MG63 (cell line): ENCODE measurements around the gene ZDHHC11B. TPM values are rescaled to one million over a fixed set of nuclear protein-coding genes. Genes with fewer than 3 reads are reported as not detected.
"Not testable (repeated sequence)": the region's sequence is repeated elsewhere in the genome, so short reads cannot be mapped to it uniquely, and the experiment has no call there.

Experiments used
- DNase-seq: peaks from one replicate; pipeline ENCODE4 v3.0.0-alpha.2; 2020
- H3K27me3 ChIP-seq: fragments of 250-450 bp; sonication (Bioruptor Pico); 2 replicates; pipeline ENCODE4 v1.5.1; 2020; ENCODE audit warnings: mild to moderate bottlenecking, moderate library complexity
- H3K36me3 ChIP-seq: fragments of 250-450 bp; sonication (Bioruptor Pico); 2 replicates; pipeline ENCODE4 v1.5.1; 2020; ENCODE audit warnings: mild to moderate bottlenecking, moderate library complexity
- H3K4me3 ChIP-seq: fragments of 250-450 bp; sonication (Bioruptor Pico); 2 replicates; pipeline ENCODE4 v1.5.1; 2020; ENCODE audit warnings: mild to moderate bottlenecking, moderate library complexity
- H3K9me3 ChIP-seq: fragments of 250-450 bp; sonication (Bioruptor Pico); 2 replicates; pipeline ENCODE4 v1.5.1; 2020; ENCODE audit warnings: mild to moderate bottlenecking, moderate library complexity
- total RNA-seq: library from RNA; depleted of rRNA; stranded (reverse); fragments of >200 nt; shearing (Covaris generic); gene quantifications from 2 replicates; pipeline ENCODE4 v1.2.3, GENCODE V29; 2014; ENCODE audit warnings: low replicate concordance

The ZDHHC11B gene
- total RNA-seq, 1 experiment from 2014 or later = not detected

DNA sequence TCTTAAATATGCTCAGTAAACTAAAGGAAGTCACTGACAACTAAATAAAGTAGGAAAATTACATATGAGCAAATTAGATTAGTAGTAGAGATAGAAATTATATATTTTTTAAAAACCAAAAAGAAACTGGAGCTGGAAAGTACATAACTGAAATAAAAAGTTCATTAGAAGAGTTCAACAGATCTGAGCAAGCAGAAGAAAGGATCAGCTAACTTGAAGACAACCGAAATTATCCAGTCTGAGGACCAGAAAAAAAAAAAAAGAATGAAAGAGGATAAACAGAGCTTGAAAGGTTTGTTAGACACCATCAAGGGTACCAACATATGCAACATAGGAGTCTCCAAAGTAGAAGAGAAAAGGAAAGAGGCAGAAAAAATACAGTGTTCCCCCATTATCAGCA lies 65.2 kb downstream of the ZDHHC11B start:
- DNase-seq, H3K4me3 ChIP-seq, H3K36me3 ChIP-seq: not testable (repeated sequence)
- H3K27me3 ChIP-seq = peaks cover 33% of the 10 kb centered on the region
- peaks cover 18% of the 10 kb centered on the region for H3K9me3 ChIP-seq

DNA sequence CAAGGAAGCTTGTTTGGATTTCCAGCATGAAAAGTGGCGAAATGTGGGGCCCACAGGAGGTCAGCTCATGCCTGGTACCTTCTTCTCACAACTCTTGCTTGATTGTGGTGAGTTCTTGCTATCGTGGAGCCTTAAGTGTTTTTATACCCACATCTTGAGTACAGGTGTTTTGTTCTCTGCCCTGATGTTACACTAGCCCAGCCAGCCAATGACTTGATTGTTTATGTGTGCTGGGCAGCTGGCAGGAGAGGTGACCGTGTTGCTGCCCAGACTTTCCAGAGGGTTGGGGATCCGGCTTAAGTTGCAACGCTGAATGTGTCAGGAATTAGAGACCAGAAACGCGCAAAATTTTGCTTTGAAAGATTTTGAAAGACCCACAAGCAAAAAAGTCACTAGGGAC lies 67.4 kb downstream of the ZDHHC11B start:
- Histone ChIP-seq H3K4me3 (no peak overlapping the region), H3K9me3 (peaks cover 18% of the 10 kb centered on the region), H3K27me3 (peaks cover 33% of the 10 kb centered on the region), H3K36me3 (no peaks in the 10 kb centered on the region)
- no peak for DNase-seq

DNA sequence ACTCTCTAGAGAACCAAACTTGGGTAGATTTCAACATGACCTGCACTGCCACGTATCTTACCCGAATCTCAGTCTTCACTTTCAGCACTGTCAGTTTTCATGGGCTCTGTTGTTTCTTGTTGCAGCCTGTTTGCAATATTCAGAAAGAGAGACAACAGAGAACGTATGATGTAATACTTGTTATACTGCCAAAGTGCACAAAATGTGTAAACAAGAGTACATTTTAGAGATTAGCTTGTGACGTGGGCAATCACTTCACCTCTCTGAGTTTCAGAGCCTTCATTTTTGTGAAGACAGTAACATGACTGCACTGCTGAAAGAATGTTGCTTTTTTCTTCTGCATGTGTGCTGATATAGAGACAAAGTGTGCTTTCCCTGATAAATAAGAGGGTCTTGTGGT lies 67.8 kb downstream of the ZDHHC11B start:
- not testable (repeated sequence) for H3K36me3 ChIP-seq, H3K4me3 ChIP-seq, DNase-seq
- Histone ChIP-seq H3K9me3 (peaks cover 18% of the 10 kb centered on the region), H3K27me3 (peaks cover 29% of the 10 kb centered on the region)

DNA sequence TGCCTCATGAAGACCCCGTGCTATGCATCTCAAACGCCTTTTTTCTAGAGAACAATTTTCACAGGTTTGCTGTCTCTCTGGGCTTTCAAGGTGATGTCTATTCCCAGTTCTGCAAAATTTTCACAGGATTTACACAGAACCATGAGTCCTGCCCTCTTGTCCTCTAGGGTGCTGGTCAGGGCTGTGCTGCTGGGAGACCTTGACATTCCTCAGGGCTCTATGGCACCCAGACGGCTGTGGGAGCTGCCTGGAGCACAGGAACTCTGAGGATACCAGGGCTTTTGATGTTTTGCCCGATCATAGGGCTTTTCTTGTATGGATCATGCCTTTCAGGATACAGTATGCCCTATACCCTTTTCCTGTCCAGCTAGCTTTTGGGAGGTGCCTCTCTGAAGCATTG lies 68.9 kb downstream of the ZDHHC11B start:
- Histone ChIP-seq H3K9me3 (peaks cover 18% of the 10 kb centered on the region), H3K27me3 (peaks cover 24% of the 10 kb centered on the region)
- not testable (repeated sequence) for H3K4me3 ChIP-seq, H3K36me3 ChIP-seq, DNase-seq

DNA sequence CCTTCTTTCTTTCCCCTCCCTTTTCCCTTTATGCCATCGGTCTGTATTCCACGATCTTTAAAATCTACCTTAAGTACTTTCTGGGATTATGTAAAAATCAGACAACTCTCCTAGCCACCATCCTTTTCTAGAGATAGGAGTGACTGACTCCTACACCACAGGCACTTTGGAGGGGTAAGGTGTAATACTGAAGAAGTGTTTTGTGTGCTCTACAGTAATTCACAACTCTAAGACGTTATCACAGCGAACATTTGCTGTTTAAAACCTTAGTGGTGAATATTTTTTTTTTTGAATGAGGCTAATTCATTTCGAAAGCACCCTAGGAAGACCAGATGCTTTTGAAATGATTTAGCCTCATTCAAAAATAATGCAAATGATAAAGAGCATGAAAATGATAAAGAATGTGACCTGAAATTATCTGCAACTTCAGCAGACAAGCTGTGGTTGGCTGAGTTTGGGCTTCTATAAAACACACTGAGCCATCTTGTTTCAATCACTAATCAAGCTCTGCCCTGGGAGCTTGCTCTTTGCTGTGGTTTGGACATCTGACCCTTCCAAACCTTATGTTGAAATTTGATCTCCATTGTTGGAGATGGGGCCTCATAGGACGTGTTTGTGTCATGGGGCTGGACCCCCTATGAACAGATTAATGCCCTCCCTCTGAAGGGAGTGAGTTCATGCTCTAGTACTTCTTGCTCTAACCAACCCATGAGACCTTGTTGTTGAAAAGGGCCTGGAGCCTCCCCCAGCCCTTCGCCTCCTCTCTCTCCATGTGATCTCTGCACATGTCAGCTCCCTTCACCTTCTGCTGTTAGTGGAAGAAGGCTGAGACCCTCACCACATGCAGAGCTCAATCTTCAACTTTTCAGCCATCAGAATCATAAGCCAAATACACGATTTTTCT lies 70.1 kb downstream of the ZDHHC11B start:
- Histone ChIP-seq H3K27me3 (peaks cover 22% of the 10 kb centered on the region), H3K9me3 (peaks cover 14% of the 10 kb centered on the region)
- H3K36me3 ChIP-seq, H3K4me3 ChIP-seq, DNase-seq: not testable (repeated sequence)

DNA sequence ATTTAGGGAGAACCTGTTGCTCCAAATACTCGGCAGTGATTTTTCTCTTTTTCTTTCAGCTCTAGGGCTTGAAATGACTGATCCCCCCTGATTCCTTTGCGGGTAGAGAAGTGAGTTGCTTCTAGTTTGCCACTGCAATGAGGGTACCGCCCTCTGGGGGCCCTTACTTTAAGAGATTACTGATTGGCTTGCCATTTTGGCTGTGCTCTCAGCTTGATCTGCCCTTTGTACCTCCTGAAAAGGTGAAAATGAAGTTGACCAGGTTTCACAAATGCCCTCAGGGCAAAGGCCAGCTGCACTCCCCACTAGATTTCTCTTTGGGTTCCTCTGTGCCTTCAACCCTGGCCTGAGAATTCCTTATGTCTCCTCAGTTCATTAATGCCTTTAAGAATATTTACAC lies 70.8 kb downstream of the ZDHHC11B start:
- not testable (repeated sequence) for DNase-seq, H3K4me3 ChIP-seq, H3K36me3 ChIP-seq
- H3K27me3 ChIP-seq = peaks cover 22% of the 10 kb centered on the region
- peaks cover 11% of the 10 kb centered on the region for H3K9me3 ChIP-seq

DNA sequence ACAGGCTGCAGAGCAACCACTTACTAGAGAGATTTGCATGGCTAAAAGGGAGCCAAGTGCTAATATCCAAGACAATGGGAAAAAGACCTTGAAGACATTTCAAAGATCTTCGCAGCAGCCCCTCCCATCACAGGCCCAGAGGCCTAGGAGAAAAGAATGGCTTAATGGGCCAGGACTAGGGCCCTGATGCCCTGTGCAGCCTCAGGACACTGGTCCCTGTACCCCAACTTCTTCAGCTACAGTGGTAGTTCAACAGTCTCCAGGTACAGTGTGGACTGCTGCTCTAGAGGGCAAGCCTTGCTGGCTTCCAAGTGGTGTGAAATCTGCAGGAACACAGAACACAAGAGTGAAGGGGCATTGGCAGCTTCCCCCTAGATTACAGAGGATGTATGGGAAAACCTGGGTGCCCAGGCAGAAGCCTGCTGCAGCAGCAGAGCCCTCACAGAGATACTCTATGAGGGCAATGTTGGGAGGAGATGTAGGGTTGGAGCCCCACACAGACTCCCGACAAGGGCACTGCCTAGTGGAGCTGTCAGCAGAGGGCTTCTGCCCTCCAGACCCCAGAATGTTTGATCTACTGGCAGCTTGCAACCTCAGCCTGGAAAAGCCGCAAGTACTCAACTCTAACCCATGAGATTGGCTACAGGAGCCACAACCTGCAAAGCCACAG lies 75.5 kb downstream of the ZDHHC11B start:
- not testable (repeated sequence) for DNase-seq, H3K9me3 ChIP-seq, H3K36me3 ChIP-seq, H3K4me3 ChIP-seq
- peaks cover 32% of the 10 kb centered on the region for H3K27me3 ChIP-seq

DNA sequence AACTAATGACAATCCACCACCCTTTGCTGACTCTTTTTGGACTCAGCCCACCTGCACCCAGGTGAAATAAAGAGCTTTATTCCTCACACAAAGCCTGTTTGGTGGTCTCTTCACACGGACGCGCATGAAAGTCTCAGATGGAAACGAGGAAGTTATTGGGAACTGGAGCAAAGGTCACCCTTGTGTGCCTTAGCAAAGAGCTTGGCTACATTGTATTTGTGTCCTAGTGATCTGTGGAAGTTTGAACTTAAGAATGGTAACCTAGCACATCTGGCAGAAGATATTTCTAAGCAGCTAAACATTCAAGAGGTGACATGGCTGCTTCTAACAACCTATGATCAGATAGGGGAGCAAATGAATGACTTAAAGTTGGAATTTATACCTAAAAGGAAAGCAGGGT lies 76.2 kb downstream of the ZDHHC11B start:
- H3K4me3 ChIP-seq, DNase-seq, H3K36me3 ChIP-seq, H3K9me3 ChIP-seq: not testable (repeated sequence)
- H3K27me3 ChIP-seq = peaks cover 36% of the 10 kb centered on the region

DNA sequence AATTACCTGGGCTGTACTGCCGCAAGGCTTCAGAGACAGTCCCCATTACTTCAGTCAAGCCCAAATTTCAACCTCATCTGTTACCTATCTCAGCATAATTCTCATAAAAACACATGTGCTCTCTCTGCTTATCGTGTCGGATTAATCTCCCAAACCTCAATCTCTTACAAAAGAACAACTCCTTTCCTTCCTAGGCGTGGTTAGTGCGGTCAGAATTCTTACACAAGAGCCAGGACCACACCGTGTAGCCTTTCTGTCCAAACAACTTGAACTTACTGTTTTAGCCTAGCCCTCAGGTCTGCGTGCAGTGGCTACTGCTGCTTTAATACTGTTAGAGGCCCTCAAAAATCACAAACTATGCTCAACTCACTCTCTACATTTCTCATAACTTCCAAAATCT lies 78.4 kb downstream of the ZDHHC11B start:
- not testable (repeated sequence) for H3K4me3 ChIP-seq, H3K36me3 ChIP-seq, DNase-seq, H3K9me3 ChIP-seq
- H3K27me3 ChIP-seq = peaks cover 49% of the 10 kb centered on the region

DNA sequence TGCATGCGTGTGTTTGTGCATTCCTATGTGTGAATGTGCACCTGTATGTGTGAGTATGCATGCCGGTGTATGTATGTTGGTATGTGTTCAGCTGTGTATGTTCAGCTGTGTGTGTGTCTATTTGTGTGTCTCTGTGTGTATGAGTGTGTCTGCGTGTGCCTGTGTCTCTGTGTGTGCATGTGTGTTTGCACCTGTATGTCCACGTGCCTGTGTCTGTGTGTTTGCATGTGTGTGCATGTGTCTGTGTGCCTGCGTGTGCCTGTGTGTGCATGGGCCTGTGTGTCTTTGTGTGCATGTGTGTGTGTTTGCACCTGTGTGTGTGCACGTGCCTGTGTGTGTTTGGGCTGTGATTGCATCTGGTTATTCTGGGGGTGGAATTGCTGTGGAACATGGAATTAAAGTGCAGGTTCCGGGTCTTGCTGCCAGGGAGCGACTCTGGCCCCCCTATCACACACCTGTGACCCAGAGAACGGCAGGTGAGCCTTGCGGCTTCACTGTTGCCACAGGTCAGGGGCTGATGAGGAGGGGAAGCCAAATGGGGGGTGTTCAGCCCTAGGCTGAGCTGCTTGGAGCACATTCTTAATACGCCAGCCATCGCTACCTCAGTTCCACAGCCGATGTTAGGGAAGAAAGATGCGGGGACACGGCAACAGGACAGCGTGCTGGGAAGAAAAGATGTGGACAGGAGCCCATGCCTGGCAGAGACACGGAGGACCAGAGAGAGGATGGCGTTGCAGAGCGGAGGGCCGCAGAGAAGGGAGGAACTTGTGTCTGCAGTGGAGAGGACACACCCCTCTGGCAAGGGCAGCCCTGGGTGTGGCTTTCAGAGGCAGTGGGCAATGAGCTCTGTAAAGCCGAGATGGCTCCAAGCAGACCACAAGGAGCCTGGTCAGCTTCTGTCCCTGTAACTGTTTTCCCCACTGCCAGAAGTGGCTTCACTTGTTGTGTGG lies 87.5 kb downstream of the ZDHHC11B start:
- DNase-seq, H3K4me3 ChIP-seq, H3K36me3 ChIP-seq, H3K9me3 ChIP-seq: not testable (repeated sequence)
- H3K27me3 ChIP-seq = peaks cover 38% of the 10 kb centered on the region

DNA sequence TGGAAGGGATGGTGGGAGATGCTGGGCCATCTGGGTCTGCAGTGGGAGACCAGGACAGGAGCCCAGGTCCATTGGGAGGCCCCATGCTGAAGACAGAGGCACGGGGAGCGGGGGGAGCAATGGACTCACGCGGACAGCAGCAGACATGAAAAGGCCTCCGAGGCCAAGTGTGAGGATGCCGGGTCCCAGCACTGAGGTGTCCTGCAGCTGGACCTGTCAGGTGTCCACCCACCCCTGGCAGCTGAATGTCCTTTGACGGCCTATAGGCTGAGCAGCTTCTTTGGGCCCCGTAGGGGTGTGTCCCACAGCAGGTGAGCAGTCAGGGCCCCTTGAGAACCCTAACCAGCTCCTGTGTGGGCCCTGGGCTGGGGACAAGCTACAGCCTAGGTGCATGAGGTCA lies 88.3 kb downstream of the ZDHHC11B start:
- H3K4me3 ChIP-seq, DNase-seq, H3K9me3 ChIP-seq, H3K36me3 ChIP-seq: not testable (repeated sequence)
- peaks cover 35% of the 10 kb centered on the region for H3K27me3 ChIP-seq

DNA sequence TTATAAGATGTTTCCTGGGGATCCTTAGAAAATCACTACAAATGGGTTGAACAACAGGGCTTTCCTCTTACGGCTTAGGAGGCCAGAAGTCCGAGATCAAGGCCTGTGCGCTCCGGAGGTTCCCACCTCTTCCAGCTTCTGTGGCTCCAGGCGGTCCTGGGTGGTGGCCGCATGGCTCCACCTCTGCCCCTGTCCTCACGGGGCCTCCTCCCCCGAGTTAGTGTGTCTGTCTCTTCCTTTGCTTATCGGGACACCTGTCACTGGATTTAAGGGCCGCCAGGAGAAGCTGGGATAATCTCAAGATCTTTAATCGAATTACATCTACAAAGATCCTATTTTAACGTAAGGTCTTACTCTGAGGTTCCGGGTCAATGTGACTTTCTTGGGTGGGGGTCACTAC lies 89.1 kb downstream of the ZDHHC11B start:
- H3K27me3 ChIP-seq = peaks cover 31% of the 10 kb centered on the region
- DNase-seq, H3K4me3 ChIP-seq, H3K9me3 ChIP-seq, H3K36me3 ChIP-seq: not testable (repeated sequence)

DNA sequence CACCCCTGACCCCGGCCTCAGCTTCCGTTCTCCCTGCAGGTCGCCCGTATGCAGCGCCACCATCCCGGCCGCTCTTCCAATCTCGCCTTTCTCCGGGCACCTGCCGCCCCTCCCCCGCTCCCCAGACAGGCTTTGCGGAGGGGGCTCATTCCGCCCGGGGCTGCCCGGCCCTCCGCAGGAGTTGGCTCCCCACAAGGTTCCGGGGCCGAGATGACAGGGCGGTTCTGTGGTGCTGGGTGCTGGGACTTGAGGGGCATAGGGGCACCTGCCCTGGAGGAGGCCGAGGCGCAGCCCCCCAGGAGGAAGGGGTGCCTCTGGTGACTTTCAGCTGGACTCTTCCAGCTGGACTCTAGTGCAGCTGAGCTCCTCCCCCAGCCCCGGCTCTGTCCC lies 90.5 kb downstream of the ZDHHC11B start:
- H3K27me3 ChIP-seq = peaks cover 22% of the 10 kb centered on the region
- not testable (repeated sequence) for DNase-seq, H3K36me3 ChIP-seq, H3K9me3 ChIP-seq, H3K4me3 ChIP-seq

DNA sequence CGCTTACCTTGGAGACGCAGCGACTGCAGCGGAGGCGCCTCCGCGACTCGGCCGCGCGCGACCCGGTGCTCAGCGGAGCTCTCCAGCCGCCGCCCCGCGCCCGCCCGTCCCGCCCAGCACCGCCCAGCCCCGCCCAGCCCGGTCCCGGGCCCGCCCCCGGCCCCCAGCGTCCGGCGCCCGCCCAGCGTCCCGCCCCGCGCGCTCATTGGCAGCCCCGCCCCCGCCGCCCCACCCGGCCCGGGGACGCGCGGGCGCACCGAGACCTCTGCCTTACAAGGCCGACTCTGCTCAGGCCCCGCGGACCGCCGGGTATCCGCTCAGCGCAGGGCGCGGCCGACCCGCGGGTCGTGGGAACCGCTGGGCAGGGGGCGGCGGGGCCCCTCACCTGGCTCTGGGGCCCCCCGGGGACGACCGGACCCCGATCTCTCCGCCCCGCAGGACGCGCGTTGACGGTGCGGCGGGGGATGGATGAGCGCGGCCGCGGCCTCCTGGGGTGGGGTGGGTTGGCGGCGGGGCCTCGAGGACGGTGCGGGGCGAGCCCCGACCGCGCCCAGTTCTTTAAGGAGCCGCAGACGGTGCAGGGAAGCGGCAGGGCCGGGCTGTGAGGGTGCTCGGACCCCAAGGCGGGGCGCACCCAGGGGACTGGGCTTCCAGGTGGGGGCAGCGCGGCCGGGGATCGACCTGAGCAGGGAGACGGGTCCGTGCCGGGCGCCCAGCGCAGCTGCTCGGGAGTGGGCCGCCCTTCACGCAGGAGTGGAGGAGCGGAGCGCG lies 91.1 kb downstream of the ZDHHC11B start, which contains the start of gene TPPP:
TSS of gene TPPP (minus strand) at position 82 of the 771 bp plus-strand sequence. CDS start 15,292 bp downstream, outside the sequence.
- not testable (repeated sequence) for H3K36me3 ChIP-seq, H3K9me3 ChIP-seq
- Histone ChIP-seq H3K27me3 (peaks cover 18% of the 10 kb centered on the region), H3K4me3 (peak within 1 kb of the TSS; percentile 37; the same call in 1 of the 2 replicates)
- DNase-seq = peak; percentile 83

DNA sequence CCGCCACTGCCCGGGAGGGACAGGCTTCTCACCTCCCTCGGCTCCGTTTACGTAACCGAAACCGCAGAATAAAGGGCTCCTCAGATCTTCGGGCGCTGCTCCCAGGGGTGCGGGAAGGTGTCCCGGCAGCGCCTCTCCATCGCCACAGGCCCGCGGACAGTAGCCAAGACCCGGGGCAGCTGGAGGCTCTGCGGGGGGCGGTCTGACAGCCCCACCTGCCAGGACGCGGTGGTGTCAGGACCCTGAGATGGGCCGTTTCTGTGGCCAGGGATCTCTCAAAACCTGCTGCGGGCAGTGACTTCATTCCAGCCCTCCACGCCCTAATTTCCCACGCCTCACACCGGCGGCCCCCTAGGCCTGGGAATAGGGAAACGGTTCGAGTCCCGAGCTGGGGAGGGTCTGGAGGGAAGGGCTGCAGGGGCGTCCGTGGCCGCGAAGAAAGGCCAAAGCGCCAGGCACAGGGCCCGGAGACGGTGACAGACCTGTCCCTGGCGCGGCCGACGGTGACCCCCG lies 91.9 kb downstream of the ZDHHC11B start:
- not testable (repeated sequence) for H3K9me3 ChIP-seq, H3K36me3 ChIP-seq, DNase-seq, H3K4me3 ChIP-seq
- H3K27me3 ChIP-seq = peaks cover 13% of the 10 kb centered on the region
